LNCaP clone FGC (cell line): Measurements from ENCODE around the gene GIMAP8.
A peak's percentile ranks its signal among the peaks of the same experiment; 100 is the strongest.

Experiments
- DNase-seq: peaks from one replicate; pipeline ENCODE4 v3.0.0-alpha.2; 2011; ENCODE audit warnings: low read depth
- H3K4me3 ChIP-seq: 2 replicates; pipeline ENCODE4 v1.5.1; 2011; ENCODE audit warnings: mild to moderate bottlenecking, low read depth, low read length, control low read depth
- TF ChIP-seq, protein P1 (sequence below): IDR thresholded peaks from 2 replicates; pipeline ENCODE4 v1.5.1; 2012; ENCODE audit warnings: mild to moderate bottlenecking; ENCODE audit not compliant: control insufficient read depth, insufficient read depth; ENCODE audit errors: extremely low read depth

GIMAP8 gene

DNA sequence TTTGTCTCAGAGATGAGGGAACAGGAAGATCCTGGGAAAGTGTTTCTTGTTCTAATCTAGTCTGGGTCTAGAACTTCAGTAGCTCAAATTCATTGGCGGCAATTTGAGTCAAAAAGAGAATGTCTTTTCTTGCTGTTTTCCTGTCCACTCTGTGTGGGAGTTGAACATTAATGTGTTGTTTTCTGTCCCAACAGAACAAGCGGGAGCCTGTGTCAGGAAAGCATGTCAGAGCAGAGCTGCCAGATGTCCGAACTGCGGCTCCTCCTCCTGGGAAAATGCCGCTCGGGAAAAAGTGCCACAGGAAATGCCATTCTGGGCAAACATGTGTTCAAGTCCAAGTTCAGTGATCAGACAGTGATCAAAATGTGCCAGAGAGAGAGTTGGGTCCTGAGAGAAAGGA is 16.0 kb downstream of the GIMAP8 start:
- TF ChIP-seq, protein P1, sequence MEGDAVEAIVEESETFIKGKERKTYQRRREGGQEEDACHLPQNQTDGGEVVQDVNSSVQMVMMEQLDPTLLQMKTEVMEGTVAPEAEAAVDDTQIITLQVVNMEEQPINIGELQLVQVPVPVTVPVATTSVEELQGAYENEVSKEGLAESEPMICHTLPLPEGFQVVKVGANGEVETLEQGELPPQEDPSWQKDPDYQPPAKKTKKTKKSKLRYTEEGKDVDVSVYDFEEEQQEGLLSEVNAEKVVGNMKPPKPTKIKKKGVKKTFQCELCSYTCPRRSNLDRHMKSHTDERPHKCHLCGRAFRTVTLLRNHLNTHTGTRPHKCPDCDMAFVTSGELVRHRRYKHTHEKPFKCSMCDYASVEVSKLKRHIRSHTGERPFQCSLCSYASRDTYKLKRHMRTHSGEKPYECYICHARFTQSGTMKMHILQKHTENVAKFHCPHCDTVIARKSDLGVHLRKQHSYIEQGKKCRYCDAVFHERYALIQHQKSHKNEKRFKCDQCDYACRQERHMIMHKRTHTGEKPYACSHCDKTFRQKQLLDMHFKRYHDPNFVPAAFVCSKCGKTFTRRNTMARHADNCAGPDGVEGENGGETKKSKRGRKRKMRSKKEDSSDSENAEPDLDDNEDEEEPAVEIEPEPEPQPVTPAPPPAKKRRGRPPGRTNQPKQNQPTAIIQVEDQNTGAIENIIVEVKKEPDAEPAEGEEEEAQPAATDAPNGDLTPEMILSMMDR: no peak
- no peak overlapping the region for H3K4me3 ChIP-seq
- no peak for DNase-seq

GRCh38 chr7:150468241-150468640 is 17.8 kb downstream of the GIMAP8 start:
- DNase-seq: no peak
- H3K4me3 ChIP-seq: no peak overlapping the region
- TF ChIP-seq, protein P1: no peak

DNA sequence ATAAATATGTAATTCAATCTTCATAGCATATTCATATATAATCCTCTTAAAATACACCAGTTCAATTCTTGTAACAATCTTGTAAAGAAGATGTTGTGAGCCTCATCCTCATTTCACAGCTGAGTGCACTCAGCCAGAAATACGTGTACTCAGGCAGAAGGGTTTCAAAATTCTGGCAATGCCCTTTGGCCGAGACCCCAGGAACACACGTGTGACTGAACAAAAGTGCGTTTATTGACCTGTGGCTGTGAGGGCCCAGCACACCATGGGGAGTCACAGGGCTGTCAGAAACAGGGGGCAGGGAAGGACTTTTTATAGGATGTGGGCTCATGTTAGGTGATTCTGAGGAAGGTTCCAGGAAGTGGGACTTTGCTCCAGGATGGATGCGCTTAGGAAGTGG is 21.5 kb downstream of the GIMAP8 start:
- no peak overlapping the region for H3K4me3 ChIP-seq
- TF ChIP-seq, protein P1: no peak
- DNase-seq: no peak

GRCh38 chr7:150473902-150474301 is 23.5 kb downstream of the GIMAP8 start:
- DNase-seq: no peak
- TF ChIP-seq, protein P1: no peak
- no peak overlapping the region for H3K4me3 ChIP-seq

DNA sequence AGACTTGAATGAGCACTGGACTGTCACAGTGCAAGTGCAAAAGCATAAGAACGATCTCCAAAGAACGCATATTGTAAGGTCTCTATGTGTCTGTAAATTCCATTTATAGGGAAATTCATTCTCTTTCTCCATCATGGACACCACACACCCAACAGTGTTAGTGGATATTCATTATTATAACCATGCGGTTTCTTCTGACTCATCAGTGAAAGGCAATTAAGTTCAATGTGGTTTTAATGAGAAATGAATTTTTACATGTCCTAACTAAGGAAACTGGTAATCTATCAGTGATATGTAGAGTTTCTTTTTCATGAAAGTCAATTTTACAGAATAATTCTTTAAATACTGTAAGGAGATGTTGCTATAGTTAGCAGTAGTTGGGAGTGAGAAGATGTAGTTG is 25.9 kb downstream of the GIMAP8 start:
- DNase-seq: no peak
- TF ChIP-seq, protein P1: no peak
- H3K4me3 ChIP-seq: no peak overlapping the region

DNA sequence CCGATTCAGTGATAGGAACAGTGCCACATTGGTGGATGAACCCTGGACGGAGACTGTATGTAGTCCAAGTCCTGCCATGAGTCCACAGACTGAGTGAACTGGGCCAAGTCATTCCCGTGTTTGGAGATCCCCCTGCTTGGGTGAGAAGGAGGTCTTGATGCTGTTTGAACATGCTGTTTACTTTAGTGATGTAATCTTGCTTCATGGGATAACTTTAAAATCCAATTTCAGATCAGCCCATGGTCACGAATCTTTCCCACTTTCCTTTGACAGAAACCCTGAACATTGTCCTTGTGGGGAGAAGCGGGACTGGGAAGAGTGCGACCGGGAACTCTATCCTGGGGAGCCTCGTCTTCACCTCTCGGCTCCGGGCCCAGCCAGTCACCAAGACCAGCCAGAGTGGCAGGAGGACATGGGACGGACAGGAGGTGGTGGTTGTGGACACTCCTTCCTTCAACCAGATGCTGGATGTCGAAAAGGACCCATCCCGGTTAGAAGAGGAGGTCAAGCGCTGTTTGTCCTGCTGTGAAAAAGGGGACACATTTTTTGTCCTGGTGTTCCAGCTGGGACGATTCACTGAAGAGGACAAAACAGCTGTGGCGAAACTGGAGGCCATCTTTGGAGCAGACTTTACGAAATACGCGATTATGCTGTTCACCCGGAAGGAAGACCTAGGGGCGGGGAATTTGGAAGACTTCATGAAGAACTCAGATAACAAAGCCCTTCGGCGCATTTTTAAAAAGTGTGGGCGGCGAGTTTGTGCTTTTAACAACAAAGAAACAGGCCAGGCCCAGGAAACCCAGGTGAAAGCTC is 26.6 kb downstream of the GIMAP8 start:
- TF ChIP-seq, protein P1: no peak
- peak; percentile 2 for DNase-seq
- H3K4me3 ChIP-seq: no peak overlapping the region
